NB4 (cell line): ENCODE measurements around the gene PLEKHA8.

Experiments
- POLR2A ChIP-seq: IDR thresholded peaks from 2 replicates; pipeline ENCODE4 v1.6.1; 2011; ENCODE audit warnings: mild to moderate bottlenecking; ENCODE audit not compliant: insufficient read length; ENCODE audit errors: extremely low read depth
- TF ChIP-seq, protein P1 (sequence below): IDR thresholded peaks from one replicate; pipeline ENCODE4 v1.5.1; 2012; ENCODE audit warnings: low read depth, low read length

DNA sequence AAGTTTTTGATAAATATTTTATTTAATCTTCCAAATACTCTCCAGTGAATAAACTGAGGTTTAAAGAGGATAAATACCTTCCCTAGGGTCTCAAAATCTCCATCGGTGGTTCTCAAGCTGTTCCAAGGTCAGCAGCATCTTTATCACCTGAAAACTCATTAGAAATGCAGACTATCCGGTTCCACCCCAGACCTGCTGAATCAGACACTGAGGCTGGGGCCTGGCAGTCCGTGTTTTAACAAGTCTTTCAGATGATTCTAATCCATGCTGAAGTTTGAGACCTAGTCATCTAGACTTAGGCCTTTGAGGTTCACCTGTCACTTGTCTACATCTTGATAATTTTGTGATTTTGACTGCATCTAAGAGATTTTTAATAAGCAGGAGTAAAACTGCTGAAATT, 37.5 kb downstream of the PLEKHA8 start:
- TF ChIP-seq POLR2A = no peak
- TF ChIP-seq, protein P1, sequence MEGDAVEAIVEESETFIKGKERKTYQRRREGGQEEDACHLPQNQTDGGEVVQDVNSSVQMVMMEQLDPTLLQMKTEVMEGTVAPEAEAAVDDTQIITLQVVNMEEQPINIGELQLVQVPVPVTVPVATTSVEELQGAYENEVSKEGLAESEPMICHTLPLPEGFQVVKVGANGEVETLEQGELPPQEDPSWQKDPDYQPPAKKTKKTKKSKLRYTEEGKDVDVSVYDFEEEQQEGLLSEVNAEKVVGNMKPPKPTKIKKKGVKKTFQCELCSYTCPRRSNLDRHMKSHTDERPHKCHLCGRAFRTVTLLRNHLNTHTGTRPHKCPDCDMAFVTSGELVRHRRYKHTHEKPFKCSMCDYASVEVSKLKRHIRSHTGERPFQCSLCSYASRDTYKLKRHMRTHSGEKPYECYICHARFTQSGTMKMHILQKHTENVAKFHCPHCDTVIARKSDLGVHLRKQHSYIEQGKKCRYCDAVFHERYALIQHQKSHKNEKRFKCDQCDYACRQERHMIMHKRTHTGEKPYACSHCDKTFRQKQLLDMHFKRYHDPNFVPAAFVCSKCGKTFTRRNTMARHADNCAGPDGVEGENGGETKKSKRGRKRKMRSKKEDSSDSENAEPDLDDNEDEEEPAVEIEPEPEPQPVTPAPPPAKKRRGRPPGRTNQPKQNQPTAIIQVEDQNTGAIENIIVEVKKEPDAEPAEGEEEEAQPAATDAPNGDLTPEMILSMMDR = no peak
